Epithelial cell of esophagus (primary cell): Measurements from ENCODE around the gene TADA3.
A peak's percentile ranks its signal among the peaks of the same experiment; 100 is the strongest.

Source experiments
- DNase-seq: peaks from one replicate; pipeline ENCODE4 v3.0.0; 2010; ENCODE audit warnings: low read depth
- H3K4me3 ChIP-seq: 2 replicates; pipeline ENCODE4 v1.5.1; 2011; ENCODE audit warnings: mild to moderate bottlenecking, low read length, control low read depth
- CTCF ChIP-seq: IDR thresholded peaks from 2 replicates; pipeline ENCODE4 v1.5.1; 2011; ENCODE audit warnings: low read depth, mild to moderate bottlenecking, low read length, control low read depth, inconsistent platforms; ENCODE audit not compliant: insufficient read depth; ENCODE audit errors: missing control alignments

The TADA3 gene

GRCh38 chr3:9770276-9770812, 21.9 kb downstream of the TADA3 start:
- peak overlapping the region; percentile 49 for H3K4me3 ChIP-seq

DNA sequence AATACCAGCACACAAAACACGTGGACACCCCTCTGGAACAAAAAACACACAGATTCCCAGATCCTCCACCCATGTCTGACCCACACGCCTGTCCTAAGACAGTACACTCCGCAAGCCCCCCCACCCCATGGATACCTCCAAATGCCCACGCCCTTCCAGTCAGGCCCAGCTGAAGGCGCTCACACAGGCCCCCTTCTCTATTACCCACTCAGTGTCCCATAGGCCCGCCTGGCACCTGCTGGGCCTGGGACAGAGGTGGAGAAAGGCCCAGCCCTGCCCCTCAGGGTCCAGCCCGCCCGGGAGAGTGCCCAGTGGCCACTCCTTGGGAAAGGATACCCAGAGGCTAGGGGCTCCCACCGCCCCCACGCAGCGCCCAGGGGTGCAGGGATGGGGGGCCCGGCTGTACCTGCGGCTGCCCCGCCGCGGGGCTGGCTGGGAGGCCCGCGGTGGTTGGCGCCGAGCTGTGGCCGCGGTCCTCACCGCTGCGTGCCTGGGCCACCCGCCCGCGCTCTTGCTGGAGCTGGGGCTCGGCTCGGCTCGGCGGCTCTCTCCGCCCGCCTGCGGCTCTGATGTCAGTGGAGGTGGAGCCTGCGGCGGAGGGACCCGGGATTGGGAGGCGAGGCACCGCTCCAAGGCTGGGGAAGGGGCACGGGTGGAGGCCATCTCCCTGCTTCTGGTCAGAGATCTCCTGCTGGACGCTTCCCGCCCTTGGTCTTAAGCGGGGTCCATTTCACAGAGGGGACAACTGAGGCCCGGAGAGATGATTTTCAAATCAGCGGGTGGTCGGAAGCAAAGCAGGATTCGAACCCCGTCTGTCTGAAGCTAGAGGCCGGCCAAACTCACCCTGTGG, 22.6 kb downstream of the TADA3 start, which contains the start of gene CAMK1:
CAMK1 (minus strand) TSS at position 522 of the 850 bp plus-strand sequence. CDS start 2,198 bp downstream, outside the sequence.
- H3K4me3 ChIP-seq, result peak within 1 kb of the TSS; percentile 49
- no peak for TF ChIP-seq CTCF
- peak; percentile 69 for DNase-seq

More at GRCh38 chr3:9770276-9770812, 21.9 kb downstream of the TADA3 start:
- DNase-seq, result no peak
- no peak for TF ChIP-seq CTCF

- peak overlapping the region; percentile 49 for H3K4me3 ChIP-seq
- DNase-seq, result no peak
- TF ChIP-seq CTCF, result no peak
These were observed 23.3 kb downstream of the TADA3 start for GRCh38 chr3:9769012-9769411.

- no peak for TF ChIP-seq CTCF
- no peak overlapping the region for H3K4me3 ChIP-seq
- no peak for DNase-seq
These were observed 24.0 kb downstream of the TADA3 start for GRCh38 chr3:9768141-9768775.

- no peak for TF ChIP-seq CTCF
- no peak overlapping the region for H3K4me3 ChIP-seq
- no peak for DNase-seq
These were observed 24.9 kb downstream of the TADA3 start for GRCh38 chr3:9767418-9767817.

DNA sequence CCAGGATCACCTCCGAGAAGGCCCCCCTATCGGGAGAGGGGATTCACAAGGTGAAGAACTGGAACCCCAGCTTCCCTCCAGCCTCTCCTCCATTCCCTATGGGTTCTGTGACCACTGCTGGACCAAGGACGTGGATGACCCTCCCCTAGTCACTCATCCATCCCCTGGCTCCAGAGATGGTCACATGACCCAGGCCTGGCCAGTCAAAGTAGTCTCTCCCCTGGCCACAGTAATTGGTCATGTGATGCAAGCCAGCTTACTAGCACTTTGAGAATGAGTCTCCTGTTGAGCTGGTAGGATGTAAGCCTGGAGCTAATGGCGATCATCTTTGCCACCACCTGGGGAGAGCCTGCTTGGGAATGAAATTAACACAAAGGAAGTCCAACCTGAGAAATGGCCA, 26.4 kb downstream of the TADA3 start:
- no peak for TF ChIP-seq CTCF
- no peak overlapping the region for H3K4me3 ChIP-seq
- no peak for DNase-seq
